MM.1S (cell line): ENCODE measurements around the gene TP73.
A peak's percentile ranks its signal among the peaks of the same experiment; 100 is the strongest.

Source experiments
- DNase-seq: peaks from one replicate; pipeline ENCODE4 v3.0.0-alpha.2; 2015
- H2AFZ ChIP-seq: fragments of 300-600 bp; sonication (generic); 2 replicates; pipeline ENCODE4 v1.6.0; 2016; ENCODE audit warnings: antibody characterized with exemption, low read length
- H3F3A ChIP-seq: fragments of 300-600 bp; sonication (generic); 2 replicates; pipeline ENCODE4 v1.6.1; 2016; ENCODE audit warnings: mild to moderate bottlenecking, antibody characterized with exemption, low read length, moderate library complexity, mixed read lengths; ENCODE audit not compliant: insufficient read depth
- H3K27ac ChIP-seq: fragments of 300-600 bp; sonication (generic); 2 replicates; pipeline ENCODE4 v1.5.1; 2016; ENCODE audit warnings: mild to moderate bottlenecking, low read length
- H3K27me3 ChIP-seq: fragments of 300-600 bp; sonication (generic); replicated peaks from 2 replicates; pipeline ENCODE4 v1.6.0; 2016; ENCODE audit warnings: low read length; ENCODE audit not compliant: insufficient read depth
- H3K36me3 ChIP-seq: fragments of 300-600 bp; sonication (generic); replicated peaks from 2 replicates; pipeline ENCODE4 v1.6.1; 2016; ENCODE audit warnings: mild to moderate bottlenecking, low read length, mixed read lengths; ENCODE audit not compliant: insufficient read depth
- H3K4me1 ChIP-seq: fragments of 300-600 bp; sonication (generic); 2 replicates; pipeline ENCODE4 v1.6.1; 2016; ENCODE audit warnings: low read length, mixed read lengths
- H3K4me2 ChIP-seq: fragments of 300-600 bp; sonication (generic); 2 replicates; pipeline ENCODE4 v1.6.0; 2016; ENCODE audit warnings: low read depth, low read length
- H3K4me3 ChIP-seq: fragments of 300-600 bp; sonication (generic); 2 replicates; pipeline ENCODE4 v1.5.1; 2016; ENCODE audit warnings: low read length, mixed read lengths
- H3K79me2 ChIP-seq: fragments of 300-600 bp; sonication (generic); 2 replicates; pipeline ENCODE4 v1.6.1; 2016; ENCODE audit warnings: mixed run types, low read length, mixed read lengths
- H3K9ac ChIP-seq: fragments of 300-600 bp; sonication (generic); 2 replicates; pipeline ENCODE4 v1.6.1; 2016; ENCODE audit warnings: low read length, mixed read lengths
- H3K9me2 ChIP-seq: fragments of 300-600 bp; sonication (generic); replicated peaks from 2 replicates; pipeline ENCODE4 v1.6.1; 2016; ENCODE audit warnings: mild to moderate bottlenecking, low read length, mixed read lengths; ENCODE audit not compliant: insufficient read depth
- H3K9me3 ChIP-seq: fragments of 300-600 bp; sonication (generic); replicated peaks from 2 replicates; pipeline ENCODE4 v1.6.1; 2016; ENCODE audit warnings: mild to moderate bottlenecking, low read length, mixed read lengths; ENCODE audit not compliant: insufficient read depth
- H4K20me1 ChIP-seq: fragments of 300-600 bp; sonication (generic); 2 replicates; pipeline ENCODE4 v1.6.1; 2016; ENCODE audit warnings: mild to moderate bottlenecking, low read length, moderate library complexity, mixed read lengths; ENCODE audit not compliant: insufficient read depth
- CTCF ChIP-seq: fragments of 300-600 bp; sonication (generic); IDR thresholded peaks from 2 replicates; pipeline ENCODE4 v1.5.1; 2016; ENCODE audit warnings: antibody characterized with exemption, low read length, mixed read lengths
- EZH2 ChIP-seq: fragments of 300-600 bp; sonication (generic); optimal IDR thresholded peaks from 2 replicates; pipeline ENCODE3; 2017; ENCODE audit warnings: low read depth, mild to moderate bottlenecking, antibody characterized with exemption, low read length, mixed read lengths
- EZH2phosphoT487 ChIP-seq: fragments of 300-600 bp; sonication (generic); IDR thresholded peaks from 2 replicates; pipeline ENCODE4 v1.6.1; 2018; ENCODE audit warnings: antibody characterized with exemption, low read length

The TP73 gene

GRCh38 chr1:3775490-3776230 is 123.3 kb downstream of the TP73 start:
- no peak overlapping the region for H3K27ac ChIP-seq

GRCh38 chr1:3776231-3776961 is 124.1 kb downstream of the TP73 start:
- H2AFZ ChIP-seq, result peak overlapping the region; percentile 25

More at GRCh38 chr1:3775490-3776230, 123.3 kb downstream of the TP73 start:
- Histone ChIP-seq H3K79me2 (no peaks in the 10 kb centered on the region), H3K36me3 (0 out of 2 replicates have a peak, but pooled peaks cover 6% of the 10 kb centered on the region), H3K9ac (no peak overlapping the region; the same call in 1 of the 2 replicates), H3K4me3 (0 out of 2 replicates have a peak overlapping the region, but pooled peaks have one; percentile 19), H3K9me3 (no peaks in the 10 kb centered on the region), H4K20me1 (no peaks in the 10 kb centered on the region), H2AFZ (peak overlapping the region; percentile 25), H3F3A (no peaks in the 10 kb centered on the region), H3K27me3 (peaks cover 11% of the 10 kb centered on the region), H3K9me2 (no peaks in the 10 kb centered on the region), H3K4me2 (peak overlapping the region; percentile 76), H3K4me1 (peaks cover 17% of the 10 kb centered on the region)
- TF ChIP-seq CTCF (peak; percentile 85), EZH2phosphoT487 (no peak)
- peak; percentile 91 for DNase-seq

GRCh38 chr1:3777078-3777547 is 124.8 kb downstream of the TP73 start:
- H3K4me1 ChIP-seq, result peaks cover 13% of the 10 kb centered on the region
- no peaks in the 10 kb centered on the region for H3K27me3 ChIP-seq
- no peaks in the 10 kb centered on the region for H3K9me3 ChIP-seq
- no peak for TF ChIP-seq CTCF
- TF ChIP-seq EZH2, result no peak
- no peak for TF ChIP-seq EZH2phosphoT487
- H3K36me3 ChIP-seq, result 0 out of 2 replicates have a peak, but pooled peaks cover 6% of the 10 kb centered on the region
- no peaks in the 10 kb centered on the region for H4K20me1 ChIP-seq
- H3F3A ChIP-seq, result no peaks in the 10 kb centered on the region
- no peak overlapping the region for H2AFZ ChIP-seq
- H3K79me2 ChIP-seq, result no peaks in the 10 kb centered on the region
- H3K4me2 ChIP-seq, result no peak overlapping the region
- no peak overlapping the region for H3K4me3 ChIP-seq
- H3K27ac ChIP-seq, result no peak overlapping the region
- no peaks in the 10 kb centered on the region for H3K9me2 ChIP-seq
- no peak for DNase-seq
- no peak overlapping the region for H3K9ac ChIP-seq

More at GRCh38 chr1:3776231-3776961, 124.1 kb downstream of the TP73 start:
- Histone ChIP-seq H3K79me2 (no peaks in the 10 kb centered on the region), H3K4me3 (no peak overlapping the region), H3K27ac (no peak overlapping the region), H4K20me1 (no peaks in the 10 kb centered on the region), H3F3A (no peaks in the 10 kb centered on the region), H3K27me3 (peaks cover 3% of the 10 kb centered on the region; the same call in 1 of the 2 replicates), H3K4me1 (peaks cover 17% of the 10 kb centered on the region), H3K9me3 (no peaks in the 10 kb centered on the region), H3K9me2 (no peaks in the 10 kb centered on the region), H3K4me2 (no peak overlapping the region), H3K36me3 (0 out of 2 replicates have a peak, but pooled peaks cover 6% of the 10 kb centered on the region), H3K9ac (peak overlapping the region; percentile 32; the same call in 1 of the 2 replicates)
- DNase-seq, result no peak
- TF ChIP-seq EZH2phosphoT487 (no peak), CTCF (no peak), EZH2 (no peak)
